Activated T-cell treated with anti-CD3 and anti-CD28 coated beads, Interleukin-2, amount 50 U/mL, for 1 hour (primary cell): Measurements from ENCODE around the gene STK31.
"Not testable (repeated sequence)": the region's sequence is repeated elsewhere in the genome, so short reads cannot be mapped to it uniquely, and the experiment has no call there.

ENCODE experiments used
- DNase-seq: peaks from one replicate; pipeline ENCODE4 v3.0.0-alpha.2; 2020

STK31 gene, protein sequence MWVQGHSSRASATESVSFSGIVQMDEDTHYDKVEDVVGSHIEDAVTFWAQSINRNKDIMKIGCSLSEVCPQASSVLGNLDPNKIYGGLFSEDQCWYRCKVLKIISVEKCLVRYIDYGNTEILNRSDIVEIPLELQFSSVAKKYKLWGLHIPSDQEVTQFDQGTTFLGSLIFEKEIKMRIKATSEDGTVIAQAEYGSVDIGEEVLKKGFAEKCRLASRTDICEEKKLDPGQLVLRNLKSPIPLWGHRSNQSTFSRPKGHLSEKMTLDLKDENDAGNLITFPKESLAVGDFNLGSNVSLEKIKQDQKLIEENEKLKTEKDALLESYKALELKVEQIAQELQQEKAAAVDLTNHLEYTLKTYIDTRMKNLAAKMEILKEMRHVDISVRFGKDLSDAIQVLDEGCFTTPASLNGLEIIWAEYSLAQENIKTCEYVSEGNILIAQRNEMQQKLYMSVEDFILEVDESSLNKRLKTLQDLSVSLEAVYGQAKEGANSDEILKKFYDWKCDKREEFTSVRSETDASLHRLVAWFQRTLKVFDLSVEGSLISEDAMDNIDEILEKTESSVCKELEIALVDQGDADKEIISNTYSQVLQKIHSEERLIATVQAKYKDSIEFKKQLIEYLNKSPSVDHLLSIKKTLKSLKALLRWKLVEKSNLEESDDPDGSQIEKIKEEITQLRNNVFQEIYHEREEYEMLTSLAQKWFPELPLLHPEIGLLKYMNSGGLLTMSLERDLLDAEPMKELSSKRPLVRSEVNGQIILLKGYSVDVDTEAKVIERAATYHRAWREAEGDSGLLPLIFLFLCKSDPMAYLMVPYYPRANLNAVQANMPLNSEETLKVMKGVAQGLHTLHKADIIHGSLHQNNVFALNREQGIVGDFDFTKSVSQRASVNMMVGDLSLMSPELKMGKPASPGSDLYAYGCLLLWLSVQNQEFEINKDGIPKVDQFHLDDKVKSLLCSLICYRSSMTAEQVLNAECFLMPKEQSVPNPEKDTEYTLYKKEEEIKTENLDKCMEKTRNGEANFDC

DNA sequence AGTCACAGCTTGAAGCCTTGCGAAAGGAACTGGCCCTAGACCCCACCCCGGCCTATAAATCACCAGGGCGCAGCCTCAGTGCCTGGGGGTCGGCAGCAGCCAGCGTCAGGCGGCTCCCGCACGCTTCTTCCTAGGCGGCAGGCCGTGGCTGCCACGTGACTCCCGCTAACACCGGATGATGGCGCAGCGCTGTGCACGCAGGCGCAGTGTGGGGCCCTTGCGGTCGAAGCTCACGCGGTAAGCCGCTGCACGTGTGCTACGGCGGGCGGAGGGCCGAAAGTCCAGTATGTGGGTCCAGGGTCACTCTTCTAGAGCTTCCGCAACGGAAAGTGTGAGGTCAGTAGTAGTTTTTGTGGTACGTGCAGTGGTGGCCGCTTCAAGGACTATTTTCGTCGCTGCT is at the start of gene STK31:
STK31 (plus strand) TSS at position 220 of the 400 bp plus-strand sequence; CDS start at position 287, 67 bp downstream.
- no peak for DNase-seq

DNA sequence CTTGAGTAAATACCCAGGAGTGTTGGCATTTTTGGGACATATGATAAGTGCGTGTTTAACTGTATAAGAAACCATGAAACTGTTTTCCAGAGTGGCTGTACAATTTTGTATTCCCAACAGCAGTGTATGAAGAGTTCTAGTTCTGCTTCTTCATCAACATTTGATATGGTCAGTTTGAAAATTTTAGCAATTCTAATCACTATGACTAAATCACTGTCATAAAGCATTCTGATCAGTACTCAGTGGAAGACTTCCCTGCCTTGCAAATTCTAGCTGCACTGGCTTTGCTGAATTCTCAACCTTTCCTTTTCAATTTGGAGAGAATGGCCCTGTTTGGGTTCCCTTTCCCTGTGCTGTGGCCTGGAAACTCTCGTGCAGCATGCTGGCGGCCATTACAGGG is 48.6 kb upstream of the STK31 start:
- DNase-seq: no peak

DNA sequence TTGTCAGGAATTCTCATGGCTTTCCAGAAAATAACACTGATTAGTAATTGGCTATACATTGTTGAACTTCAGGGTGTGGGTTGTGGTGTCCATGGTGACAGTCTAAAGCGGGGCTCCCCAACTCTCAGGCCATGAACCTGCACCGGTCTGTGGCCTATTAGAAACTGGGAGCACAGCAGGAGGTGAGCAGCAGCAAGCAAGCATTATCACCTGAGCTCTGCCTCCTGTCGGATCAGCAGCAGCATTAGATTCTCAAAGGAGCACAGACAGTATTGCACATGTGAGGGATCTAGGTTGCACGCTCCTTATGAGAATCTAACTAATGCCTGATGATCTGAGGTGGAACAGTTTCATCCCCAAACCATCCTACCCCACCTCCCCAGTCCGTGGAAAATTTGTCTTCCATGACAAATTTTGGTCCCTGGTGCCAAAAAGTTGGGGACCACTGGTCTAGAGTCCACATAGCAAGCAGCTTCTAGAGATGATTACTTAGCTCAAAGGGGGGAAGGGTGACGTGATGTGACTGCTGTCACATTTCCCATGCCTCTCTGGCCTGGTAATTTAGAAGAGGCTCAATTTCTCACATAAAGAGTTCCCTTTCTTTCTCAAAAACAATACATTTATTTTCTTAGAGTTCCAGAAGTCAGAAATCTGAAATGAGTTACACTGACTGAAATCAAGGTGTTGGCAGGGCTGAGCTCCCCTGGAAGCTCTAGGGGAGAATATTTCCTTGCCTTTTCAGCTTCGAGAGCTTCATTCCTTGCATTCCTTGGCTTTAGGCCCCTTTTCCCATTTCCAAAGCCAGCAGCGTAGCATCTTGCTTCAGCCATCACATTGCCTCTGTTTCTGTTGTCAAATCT is 47.7 kb upstream of the STK31 start:
- DNase-seq: no peak

DNA sequence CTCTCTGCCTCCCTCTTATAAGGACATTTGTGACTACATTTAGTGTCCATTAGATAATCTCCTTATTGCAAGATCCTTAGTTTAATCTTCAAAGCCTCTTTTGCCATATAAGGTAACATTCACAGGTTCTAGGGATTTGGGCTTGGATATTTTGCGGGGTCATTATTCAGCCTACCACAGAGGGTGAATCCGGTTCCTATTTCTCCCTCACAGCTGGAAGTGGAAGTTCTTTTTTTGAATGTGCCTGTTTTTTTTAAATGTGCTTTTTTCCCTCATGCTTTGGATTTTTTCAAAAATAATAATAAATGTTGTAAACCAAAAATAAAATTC is 47.1 kb upstream of the STK31 start:
- DNase-seq: no peak

DNA sequence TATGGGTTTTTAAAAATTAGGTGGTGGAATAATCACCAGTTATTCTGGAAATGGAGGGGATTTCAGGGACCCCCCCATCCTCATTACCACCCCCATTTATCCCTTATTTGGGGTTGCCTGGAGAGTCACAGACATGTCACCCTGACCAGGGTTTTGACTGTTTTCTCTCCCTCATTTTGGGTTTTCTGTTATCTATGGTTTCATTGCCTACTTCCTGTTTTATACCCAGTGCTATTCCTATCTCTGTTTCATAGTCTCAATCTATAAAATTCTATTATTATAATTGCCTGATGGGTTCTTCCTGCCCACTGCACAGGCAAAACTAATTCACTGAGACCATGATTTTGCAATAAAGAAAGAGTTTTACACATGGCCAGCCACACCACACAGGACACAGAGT is 45.9 kb upstream of the STK31 start:
- no peak for DNase-seq

DNA sequence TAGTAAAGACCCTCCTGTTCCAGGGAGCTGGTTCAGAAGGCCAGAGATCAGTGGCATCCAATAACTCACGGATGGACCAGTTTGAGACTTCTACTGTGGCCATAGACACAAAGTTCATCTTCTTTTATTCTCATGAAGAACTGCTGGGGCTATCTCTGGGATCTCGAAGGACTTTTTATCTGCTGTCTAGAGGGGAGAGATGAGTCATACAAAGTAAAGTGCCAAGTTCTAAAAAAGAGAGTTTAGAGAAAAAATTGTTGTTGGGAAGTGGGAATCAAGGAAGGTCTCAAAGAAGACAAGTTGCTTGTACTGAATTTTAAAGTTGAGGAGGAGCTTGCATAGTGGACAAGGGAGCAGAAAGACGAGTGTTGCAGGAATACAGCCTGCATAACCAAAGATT is 38.0 kb upstream of the STK31 start:
- no peak for DNase-seq

DNA sequence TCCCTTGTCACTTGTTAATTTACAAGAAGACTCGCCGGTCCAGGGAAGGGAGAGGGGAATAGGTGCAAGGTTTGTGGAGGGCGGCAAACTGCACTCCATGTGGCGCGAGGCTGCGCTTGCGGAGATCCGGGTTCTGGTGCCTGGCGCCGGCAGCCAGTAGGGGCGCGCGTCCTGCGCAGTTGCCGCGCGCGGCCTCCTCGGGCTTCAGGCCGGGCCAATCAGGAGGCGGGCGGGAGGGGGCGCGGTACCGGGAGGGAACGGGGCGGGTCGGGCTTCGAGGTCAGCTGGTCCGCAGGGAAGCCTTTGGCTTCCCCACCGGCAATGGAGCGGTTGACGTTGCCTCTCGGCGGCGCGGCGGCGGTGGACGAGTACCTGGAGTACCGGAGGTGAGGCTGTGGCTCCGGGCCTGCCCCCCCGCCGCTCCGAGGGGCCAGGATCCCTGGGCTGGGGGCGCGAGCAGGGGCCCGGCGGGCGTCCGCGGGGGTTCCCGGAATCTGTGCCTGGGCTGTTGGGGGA is 30.1 kb upstream of the STK31 start, which contains the start of gene FAM221A:
FAM221A (plus strand) TSS at position 302 of the 516 bp plus-strand sequence; CDS start at position 322, 20 bp downstream.
- DNase-seq: peak; percentile 82

DNA sequence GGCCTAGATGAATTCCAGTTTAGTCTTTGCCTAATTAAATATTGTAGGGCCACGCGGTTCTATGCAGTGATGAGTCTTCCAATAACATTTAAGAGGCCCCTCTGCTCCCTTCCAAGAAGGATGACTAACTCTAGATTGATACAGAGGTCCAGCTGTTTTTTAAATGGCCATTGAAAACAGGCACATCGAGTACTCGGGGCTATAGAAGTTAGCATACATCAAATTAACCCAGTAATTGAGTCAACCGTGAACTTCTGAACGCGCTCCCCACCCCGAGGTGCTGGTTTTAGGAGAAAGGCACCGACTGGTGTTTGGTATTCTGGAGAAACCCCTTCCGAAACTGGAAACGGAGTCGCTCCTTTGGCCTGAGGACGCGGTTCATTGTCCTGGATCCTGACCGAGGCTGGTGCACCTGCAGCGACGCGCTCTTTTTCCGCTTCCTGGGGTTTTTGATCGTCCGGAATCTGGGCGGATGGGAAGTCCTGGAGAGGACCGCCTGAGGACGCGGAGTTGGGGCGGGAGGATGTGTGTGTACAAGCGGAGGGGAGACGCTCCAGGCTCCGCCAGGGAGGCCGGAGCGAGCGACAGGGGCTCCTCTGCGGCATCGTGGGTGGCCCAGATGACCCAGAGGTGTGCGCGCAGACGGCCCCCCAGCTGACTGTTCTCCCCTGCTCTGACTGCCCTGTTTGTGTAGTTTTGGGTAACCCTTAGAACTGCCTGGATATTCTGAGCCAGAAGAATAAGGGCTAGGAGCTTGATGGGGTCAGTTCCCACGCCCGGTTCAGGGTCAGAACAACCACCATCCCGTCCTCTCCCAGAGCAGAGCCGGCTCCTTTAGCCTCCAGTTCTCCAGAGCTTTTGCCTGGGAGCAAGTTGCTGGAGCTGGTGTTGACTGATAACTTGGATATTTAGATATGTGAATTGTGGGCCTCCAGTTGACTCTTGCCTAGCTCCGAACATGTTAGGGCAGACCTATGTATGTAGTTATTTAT is 29.3 kb upstream of the STK31 start:
- peak; percentile 44 for DNase-seq

DNA sequence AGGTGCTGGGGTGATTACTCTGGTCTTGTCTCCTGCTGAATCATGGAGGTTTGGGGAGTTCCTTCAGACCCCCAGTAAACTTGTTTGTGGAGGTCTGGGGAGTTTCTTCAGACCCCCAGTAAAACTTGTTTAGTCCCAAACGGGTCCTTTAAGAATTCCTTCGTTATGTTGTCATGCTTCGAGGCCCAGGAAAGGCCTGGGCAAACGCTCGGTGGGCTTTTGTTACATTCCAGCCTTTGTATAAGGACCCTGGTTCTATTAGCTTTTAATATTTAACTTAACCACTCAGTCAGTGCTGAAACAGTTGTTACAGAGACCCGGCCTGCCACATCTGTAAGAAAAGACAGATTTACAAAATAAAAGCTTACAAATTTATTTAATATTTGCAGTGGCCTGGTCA is 26.0 kb upstream of the STK31 start:
- not testable (repeated sequence) for DNase-seq

DNA sequence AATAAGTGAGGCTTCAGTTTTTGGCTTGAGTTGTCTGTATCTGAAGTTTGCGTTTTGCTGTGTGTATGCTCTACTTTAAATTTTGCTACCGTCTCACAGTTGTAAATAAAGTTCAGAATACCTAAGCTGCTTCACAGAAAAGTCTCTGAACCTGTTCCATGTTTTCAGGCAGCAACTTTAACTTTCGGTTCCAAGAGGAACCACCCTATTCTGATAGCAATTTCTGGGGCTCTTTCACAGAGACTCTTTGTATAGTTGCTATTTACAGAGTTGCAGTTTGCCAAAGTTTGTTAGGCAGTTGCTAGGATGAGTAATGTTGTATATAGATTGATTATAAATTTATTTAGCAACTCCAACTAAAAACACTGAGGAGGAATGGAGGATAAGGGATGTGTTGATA is 24.3 kb upstream of the STK31 start:
- no peak for DNase-seq

DNA sequence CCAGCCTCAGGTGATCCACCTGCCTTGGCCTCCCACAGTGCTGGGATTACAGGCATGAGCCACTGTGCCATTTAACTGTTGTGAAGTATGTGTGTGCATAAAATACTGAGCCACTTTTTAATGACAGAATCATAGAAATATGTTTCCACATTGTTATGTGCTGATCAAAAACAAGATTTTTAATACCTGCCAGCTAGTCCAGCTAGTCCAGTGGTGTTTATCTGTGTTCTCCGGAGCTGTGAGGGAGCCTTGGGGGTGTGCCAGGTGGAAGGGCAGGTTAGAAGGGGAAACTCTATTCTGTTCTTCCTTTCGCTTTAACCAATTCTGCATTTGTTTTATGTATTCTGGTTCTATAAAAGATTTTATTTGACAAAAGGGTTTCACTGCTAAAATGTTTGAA is 23.0 kb upstream of the STK31 start:
- DNase-seq: no peak

DNA sequence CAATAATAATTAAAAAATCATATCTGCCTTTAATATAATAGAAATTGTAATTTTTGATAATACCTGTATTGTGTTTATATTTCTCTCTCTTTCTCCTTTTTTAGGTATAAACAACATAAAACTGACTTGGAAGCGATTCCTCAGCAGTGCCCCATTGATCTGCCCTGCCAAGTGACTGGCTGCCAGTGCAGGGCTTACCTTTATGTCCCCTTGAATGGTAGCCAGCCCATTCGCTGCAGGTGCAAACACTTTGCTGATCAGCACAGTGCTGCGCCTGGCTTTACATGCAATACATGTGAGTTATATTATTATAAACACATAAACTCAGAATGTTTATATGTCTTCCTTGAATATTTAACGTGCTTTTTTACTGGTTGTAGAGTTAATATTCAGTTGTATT is 20.9 kb upstream of the STK31 start:
- DNase-seq: no peak

DNA sequence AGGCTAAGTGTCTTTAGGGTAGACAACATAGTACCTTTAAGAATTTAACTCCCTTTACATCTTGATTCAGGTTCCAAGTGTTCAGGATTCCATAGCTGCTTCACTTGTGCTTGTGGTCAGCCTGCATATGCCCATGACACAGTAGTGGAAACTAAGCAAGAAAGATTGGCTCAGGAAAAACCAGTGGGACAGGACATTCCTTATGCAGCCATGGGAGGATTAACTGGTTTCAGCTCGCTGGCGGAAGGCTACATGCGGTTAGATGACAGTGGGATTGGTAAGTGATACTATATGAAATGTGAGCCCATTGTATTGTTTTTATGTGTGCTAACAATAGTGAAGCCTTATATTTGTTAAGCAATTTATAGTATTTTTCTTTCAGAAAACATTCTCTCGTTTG is 18.7 kb upstream of the STK31 start:
- no peak for DNase-seq

DNA sequence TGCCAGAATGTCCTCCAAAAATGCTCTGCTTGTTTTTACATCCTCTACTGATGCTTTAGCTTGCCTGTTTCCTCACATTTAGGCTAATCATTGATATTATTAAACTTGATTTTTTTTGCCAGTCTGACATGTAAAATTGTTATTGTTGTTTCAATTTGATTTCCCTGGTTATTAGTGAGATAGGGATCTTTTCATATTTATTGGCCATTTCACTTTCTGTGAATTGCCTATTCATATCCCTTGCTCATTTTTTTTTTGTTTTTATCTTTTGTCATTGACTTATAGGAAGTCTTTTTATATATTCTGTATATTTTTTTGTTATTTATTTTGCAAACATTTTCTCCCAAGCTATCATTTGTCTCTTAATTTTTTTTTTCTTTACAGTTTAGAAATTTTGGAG is 16.8 kb upstream of the STK31 start:
- no peak for DNase-seq

DNA sequence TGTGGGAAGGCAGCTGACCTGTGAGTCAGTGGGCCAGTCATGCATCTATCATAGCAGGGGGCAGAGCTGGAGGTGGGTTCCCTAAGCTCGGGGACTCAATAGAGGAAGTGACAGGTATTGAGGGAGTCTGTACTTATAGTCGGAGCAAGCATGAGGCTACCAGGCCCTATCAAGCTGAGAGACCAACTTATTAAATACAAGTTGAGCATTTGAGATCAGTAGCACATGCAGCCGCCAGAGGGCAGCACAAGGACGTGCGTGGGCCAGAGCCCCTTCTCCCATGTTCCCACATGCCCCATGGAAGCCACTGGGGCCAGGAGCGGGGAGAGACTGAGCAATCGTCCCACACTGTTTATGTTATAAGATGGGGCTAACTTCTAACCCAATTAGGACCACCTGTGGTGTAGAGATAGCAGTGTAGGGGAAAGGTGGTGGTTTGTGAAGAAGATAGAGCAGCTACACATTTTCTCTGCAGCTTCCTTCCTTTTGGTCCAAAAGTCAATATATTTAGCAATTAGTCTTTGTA is 13.0 kb upstream of the STK31 start:
- DNase-seq: peak; percentile 66

DNA sequence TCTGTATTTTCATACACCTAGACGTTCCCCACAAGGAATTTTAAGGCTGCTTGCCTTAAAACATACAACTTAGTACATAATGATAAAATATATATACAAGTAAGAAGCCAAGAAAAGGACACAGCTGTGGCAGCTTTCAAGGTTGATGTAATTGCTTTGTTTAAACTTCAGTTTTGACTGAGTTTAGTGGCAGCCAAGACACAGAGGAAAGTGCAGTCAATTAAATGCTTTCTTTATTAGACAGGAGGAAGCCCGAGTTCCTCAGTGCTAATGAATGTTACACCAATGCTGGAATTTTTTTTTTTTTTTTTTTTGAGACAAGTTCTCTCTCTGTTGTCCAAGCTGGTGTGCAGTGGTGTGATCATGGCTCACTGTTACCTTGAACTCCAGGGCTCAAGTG is 11.2 kb upstream of the STK31 start:
- no peak for DNase-seq

DNA sequence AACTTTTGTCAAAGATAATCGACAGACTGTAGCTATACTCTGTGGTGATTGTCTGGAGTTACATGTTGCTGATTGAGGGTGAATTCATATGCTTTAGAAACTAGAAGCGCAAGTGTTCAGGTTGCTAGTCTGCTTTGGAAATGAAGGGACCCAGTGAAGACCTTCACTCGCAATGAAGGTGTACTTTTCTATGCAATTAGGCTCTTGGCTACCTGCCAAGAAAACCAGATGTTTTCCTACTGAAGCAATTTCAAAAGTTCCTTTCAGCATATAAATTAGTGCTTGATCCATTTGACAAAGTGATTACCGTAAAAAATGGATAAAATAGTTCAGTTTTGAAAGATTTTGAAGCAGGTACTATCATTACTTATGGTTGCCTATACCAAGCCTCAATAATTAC is 10.0 kb upstream of the STK31 start:
- DNase-seq: no peak

DNA sequence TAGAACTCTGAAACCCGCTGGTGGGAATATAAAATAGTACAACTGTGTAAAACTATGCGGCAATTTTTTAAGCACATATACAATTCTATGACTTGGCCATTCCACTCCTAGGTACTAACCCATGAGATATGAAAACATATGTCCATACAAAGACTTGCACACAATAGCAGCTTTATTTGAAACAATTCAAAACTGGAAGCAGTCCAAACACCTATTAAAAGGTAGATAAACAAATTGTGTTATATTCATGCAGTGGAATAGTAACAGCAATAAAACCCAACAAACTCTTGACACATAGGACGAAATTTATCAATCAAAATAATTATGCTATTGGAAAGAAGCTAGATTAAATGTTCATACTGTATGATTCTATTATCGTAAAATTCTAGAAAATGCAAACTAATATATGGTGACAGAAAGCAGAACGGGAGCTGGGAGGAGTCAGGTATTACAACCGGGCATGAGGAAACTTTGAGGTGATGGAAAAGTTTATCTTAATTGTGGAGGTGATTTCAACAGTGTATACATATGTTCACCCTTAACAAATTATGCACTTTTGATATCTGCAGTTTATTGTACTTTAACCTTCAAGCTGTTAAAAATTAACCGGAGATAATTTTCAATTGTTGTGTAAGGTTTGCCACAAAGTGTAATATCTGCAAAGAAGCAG is 803 bp upstream of the STK31 start:
- no peak for DNase-seq

DNA sequence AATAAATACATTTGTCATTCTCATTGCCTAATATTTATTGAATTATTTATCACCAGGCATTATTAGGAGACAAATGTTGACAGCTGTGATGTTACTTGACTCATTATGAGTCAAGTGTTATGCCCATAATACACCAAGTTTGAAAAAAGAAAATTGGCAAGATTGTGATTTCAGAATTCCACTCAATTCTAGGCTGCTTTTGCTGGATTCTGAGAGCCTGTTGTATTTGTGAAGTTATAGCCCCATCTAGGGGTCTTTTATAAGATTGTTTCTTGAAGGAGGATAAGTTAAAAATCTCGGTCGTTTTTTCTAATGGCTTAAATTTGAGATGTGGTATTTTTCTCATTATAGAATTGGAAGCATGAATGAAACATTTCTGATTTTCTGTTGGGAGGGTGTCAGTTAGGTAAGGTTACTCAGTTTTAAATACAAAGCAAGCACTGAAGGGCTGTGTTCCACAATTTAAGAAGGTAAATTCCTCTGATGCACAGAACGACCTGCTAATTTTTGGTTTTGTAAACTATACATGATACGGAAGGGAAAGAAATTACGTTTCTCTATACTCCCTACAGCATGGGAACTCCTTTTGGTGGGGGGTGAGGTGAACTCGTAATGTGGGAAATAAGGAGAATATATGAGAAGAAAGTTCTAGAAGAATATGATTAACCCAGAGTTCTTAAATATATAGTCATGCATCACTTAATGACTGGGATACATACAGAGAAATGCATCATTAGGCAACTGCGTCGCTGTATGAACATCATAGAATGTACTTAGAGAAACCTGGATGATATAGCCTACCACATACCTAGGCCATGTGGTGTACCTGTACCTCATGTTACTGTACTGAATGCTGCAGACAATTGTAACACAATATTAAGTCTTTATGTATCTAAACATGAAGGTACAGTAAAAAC is 2.6 kb downstream of the STK31 start:
- DNase-seq: no peak
